Measurements from ENCODE around the gene PPP1R14C. TPM values are rescaled to one million over a fixed set of nuclear protein-coding genes. Genes with fewer than 3 reads are reported as not detected.

PPP1R14C gene
- total RNA-seq, 1 donor from 2014 or later, result 12.6 TPM

- Mint-ChIP-seq H3K27me3 (peaks cover 76% of the 10 kb centered on the region), H3K36me3 (no peaks in the 10 kb centered on the region), H3K4me3 (peak overlapping the region; percentile 91), H3K4me1 (ENCODE audit: unreplicated experiment) (peaks cover 24% of the 10 kb centered on the region), H3K27ac (peak overlapping the region; percentile 27), H3K9me3 (no peaks in the 10 kb centered on the region)
- TF ChIP-seq CTCF (conservative IDR thresholded peaks at IDR 0.05), result no peak
- DNase-seq (ENCODE audit: extremely low spot score, unreplicated experiment), result no peak
These were observed 1.5 kb downstream of the PPP1R14C start for GRCh38 chr6:150144294-150144868.

GRCh38 chr6:150145427-150145826 lies 2.6 kb downstream of the PPP1R14C start:
- peaks cover 74% of the 10 kb centered on the region for H3K27me3 Mint-ChIP-seq

GRCh38 chr6:150145830-150146229 lies 3.0 kb downstream of the PPP1R14C start:
- DNase-seq (ENCODE audit: extremely low spot score, unreplicated experiment), result no peak
- H3K9me3 Mint-ChIP-seq, result no peaks in the 10 kb centered on the region
- H3K36me3 Mint-ChIP-seq, result no peaks in the 10 kb centered on the region
- peaks cover 74% of the 10 kb centered on the region for H3K27me3 Mint-ChIP-seq
- peak overlapping the region; percentile 32 for H3K27ac Mint-ChIP-seq
- H3K4me3 Mint-ChIP-seq, result peak overlapping the region; percentile 35
- peaks cover 39% of the 10 kb centered on the region for H3K4me1 Mint-ChIP-seq (ENCODE audit: unreplicated experiment)
- TF ChIP-seq CTCF (conservative IDR thresholded peaks at IDR 0.05), result no peak

More at GRCh38 chr6:150145427-150145826, 2.6 kb downstream of the PPP1R14C start:
- peaks cover 35% of the 10 kb centered on the region for H3K4me1 Mint-ChIP-seq (ENCODE audit: unreplicated experiment)
- TF ChIP-seq CTCF (conservative IDR thresholded peaks at IDR 0.05), result no peak
- H3K27ac Mint-ChIP-seq, result peak overlapping the region; percentile 32
- H3K4me3 Mint-ChIP-seq, result peak overlapping the region; percentile 35
- no peaks in the 10 kb centered on the region for H3K9me3 Mint-ChIP-seq
- DNase-seq (ENCODE audit: extremely low spot score, unreplicated experiment), result no peak
- no peaks in the 10 kb centered on the region for H3K36me3 Mint-ChIP-seq

- H3K4me3 Mint-ChIP-seq, result peak overlapping the region; percentile 35
These were observed 3.6 kb downstream of the PPP1R14C start for GRCh38 chr6:150146436-150146835.

GRCh38 chr6:150149146-150149545 lies 6.3 kb downstream of the PPP1R14C start:
- H3K27ac Mint-ChIP-seq, result no peak overlapping the region
- H3K27me3 Mint-ChIP-seq, result peaks cover 74% of the 10 kb centered on the region
- TF ChIP-seq CTCF (conservative IDR thresholded peaks at IDR 0.05), result no peak
- no peaks in the 10 kb centered on the region for H3K36me3 Mint-ChIP-seq
- H3K4me1 Mint-ChIP-seq (ENCODE audit: unreplicated experiment), result peaks cover 49% of the 10 kb centered on the region
- H3K9me3 Mint-ChIP-seq, result no peaks in the 10 kb centered on the region
- H3K4me3 Mint-ChIP-seq, result no peak overlapping the region
- no peak for DNase-seq (ENCODE audit: extremely low spot score, unreplicated experiment)

More at GRCh38 chr6:150146436-150146835, 3.6 kb downstream of the PPP1R14C start:
- H3K9me3 Mint-ChIP-seq, result no peaks in the 10 kb centered on the region
- DNase-seq (ENCODE audit: extremely low spot score, unreplicated experiment), result no peak
- peaks cover 74% of the 10 kb centered on the region for H3K27me3 Mint-ChIP-seq
- TF ChIP-seq CTCF (conservative IDR thresholded peaks at IDR 0.05), result no peak
- no peaks in the 10 kb centered on the region for H3K36me3 Mint-ChIP-seq
- H3K4me1 Mint-ChIP-seq (ENCODE audit: unreplicated experiment), result peaks cover 45% of the 10 kb centered on the region
- H3K27ac Mint-ChIP-seq, result peak overlapping the region; percentile 32

Measured in type B pancreatic cell (in vitro differentiated cells).